ENCODE data around the gene SNX8. TPM values are rescaled to one million over a fixed set of nuclear protein-coding genes. Genes with fewer than 3 reads are reported as not detected.

Gene SNX8
- total and polyA plus RNA-seq, 2 of the 13 experiments (the other 11 are each of a cell fraction or from before 2014, with no cell fraction given) = 20.6 to 45.2 TPM

GRCh38 chr7:2231992-2232765 lies 82.1 kb downstream of the SNX8 start (continued):
- TF ChIP-seq ZNF501 (CRISPR knock-in tag; IDR thresholded peaks at IDR 0.05) = peak; percentile 8
- TF ChIP-seq ETV6 (CRISPR knock-in tag; conservative IDR thresholded peaks at IDR 0.05) = no peak
- TF ChIP-seq, protein P1, sequence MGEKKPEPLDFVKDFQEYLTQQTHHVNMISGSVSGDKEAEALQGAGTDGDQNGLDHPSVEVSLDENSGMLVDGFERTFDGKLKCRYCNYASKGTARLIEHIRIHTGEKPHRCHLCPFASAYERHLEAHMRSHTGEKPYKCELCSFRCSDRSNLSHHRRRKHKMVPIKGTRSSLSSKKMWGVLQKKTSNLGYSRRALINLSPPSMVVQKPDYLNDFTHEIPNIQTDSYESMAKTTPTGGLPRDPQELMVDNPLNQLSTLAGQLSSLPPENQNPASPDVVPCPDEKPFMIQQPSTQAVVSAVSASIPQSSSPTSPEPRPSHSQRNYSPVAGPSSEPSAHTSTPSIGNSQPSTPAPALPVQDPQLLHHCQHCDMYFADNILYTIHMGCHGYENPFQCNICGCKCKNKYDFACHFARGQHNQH (CRISPR knock-in tag; IDR thresholded peaks at IDR 0.05) = no peak
- no peak for TF ChIP-seq ZNF34 (CRISPR knock-in tag; IDR thresholded peaks at IDR 0.05; ENCODE audit: borderline replicate concordance)
- TF ChIP-seq DMAP1 (CRISPR knock-in tag; IDR thresholded peaks at IDR 0.05) = 0 out of 2 replicates have a peak, but pooled peaks have one; percentile 9
- 0 out of 2 replicates have a peak, but pooled peaks have one; percentile 13 for TF ChIP-seq HDAC2 (CRISPR knock-in tag; IDR thresholded peaks at IDR 0.05)
- TF ChIP-seq ZNF33B (CRISPR knock-in tag; IDR thresholded peaks at IDR 0.05) = peak; percentile 60; the same call in 1 of the 2 replicates
- no peak for TF ChIP-seq PHB2 (IDR thresholded peaks at IDR 0.05; ENCODE audit: partially characterized antibody)
- TF ChIP-seq ZNF543 (CRISPR knock-in tag; IDR thresholded peaks at IDR 0.05) = 0 out of 2 replicates have a peak, but pooled peaks have one; percentile 20
- no peak for TF ChIP-seq GTF3A (CRISPR knock-in tag; conservative IDR thresholded peaks at IDR 0.05)
- TF ChIP-seq, protein P2, sequence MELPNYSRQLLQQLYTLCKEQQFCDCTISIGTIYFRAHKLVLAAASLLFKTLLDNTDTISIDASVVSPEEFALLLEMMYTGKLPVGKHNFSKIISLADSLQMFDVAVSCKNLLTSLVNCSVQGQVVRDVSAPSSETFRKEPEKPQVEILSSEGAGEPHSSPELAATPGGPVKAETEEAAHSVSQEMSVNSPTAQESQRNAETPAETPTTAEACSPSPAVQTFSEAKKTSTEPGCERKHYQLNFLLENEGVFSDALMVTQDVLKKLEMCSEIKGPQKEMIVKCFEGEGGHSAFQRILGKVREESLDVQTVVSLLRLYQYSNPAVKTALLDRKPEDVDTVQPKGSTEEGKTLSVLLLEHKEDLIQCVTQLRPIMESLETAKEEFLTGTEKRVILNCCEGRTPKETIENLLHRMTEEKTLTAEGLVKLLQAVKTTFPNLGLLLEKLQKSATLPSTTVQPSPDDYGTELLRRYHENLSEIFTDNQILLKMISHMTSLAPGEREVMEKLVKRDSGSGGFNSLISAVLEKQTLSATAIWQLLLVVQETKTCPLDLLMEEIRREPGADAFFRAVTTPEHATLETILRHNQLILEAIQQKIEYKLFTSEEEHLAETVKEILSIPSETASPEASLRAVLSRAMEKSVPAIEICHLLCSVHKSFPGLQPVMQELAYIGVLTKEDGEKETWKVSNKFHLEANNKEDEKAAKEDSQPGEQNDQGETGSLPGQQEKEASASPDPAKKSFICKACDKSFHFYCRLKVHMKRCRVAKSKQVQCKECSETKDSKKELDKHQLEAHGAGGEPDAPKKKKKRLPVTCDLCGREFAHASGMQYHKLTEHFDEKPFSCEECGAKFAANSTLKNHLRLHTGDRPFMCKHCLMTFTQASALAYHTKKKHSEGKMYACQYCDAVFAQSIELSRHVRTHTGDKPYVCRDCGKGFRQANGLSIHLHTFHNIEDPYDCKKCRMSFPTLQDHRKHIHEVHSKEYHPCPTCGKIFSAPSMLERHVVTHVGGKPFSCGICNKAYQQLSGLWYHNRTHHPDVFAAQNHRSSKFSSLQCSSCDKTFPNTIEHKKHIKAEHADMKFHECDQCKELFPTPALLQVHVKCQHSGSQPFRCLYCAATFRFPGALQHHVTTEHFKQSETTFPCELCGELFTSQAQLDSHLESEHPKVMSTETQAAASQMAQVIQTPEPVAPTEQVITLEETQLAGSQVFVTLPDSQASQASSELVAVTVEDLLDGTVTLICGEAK (IDR thresholded peaks at IDR 0.05) = no peak
- TF ChIP-seq, protein P2 (CRISPR knock-in tag; IDR thresholded peaks at IDR 0.05) = no peak; the same call in 1 of the 2 replicates
- TF ChIP-seq NBN (conservative IDR thresholded peaks at IDR 0.05) = no peak
- no peak for TF ChIP-seq IRF2 (CRISPR knock-in tag; IDR thresholded peaks at IDR 0.05)
- no peak for TF ChIP-seq ZSCAN29 (CRISPR knock-in tag; conservative IDR thresholded peaks at IDR 0.05)
- TF ChIP-seq ZSCAN25 (CRISPR knock-in tag; IDR thresholded peaks at IDR 0.05) = peak; percentile 52; the same call in 1 of the 2 replicates
- TF ChIP-seq, protein P3, sequence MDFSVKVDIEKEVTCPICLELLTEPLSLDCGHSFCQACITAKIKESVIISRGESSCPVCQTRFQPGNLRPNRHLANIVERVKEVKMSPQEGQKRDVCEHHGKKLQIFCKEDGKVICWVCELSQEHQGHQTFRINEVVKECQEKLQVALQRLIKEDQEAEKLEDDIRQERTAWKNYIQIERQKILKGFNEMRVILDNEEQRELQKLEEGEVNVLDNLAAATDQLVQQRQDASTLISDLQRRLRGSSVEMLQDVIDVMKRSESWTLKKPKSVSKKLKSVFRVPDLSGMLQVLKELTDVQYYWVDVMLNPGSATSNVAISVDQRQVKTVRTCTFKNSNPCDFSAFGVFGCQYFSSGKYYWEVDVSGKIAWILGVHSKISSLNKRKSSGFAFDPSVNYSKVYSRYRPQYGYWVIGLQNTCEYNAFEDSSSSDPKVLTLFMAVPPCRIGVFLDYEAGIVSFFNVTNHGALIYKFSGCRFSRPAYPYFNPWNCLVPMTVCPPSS (IDR thresholded peaks at IDR 0.05) = no peak
- no peak for TF ChIP-seq AKAP8 (CRISPR knock-in tag; IDR thresholded peaks at IDR 0.05)
- no peak for TF ChIP-seq ZNF180 (CRISPR knock-in tag; IDR thresholded peaks at IDR 0.05; ENCODE audit: borderline replicate concordance, low read depth)
- no peak for TF ChIP-seq SMAD3 (CRISPR knock-in tag; IDR thresholded peaks at IDR 0.05)
- no peak for TF ChIP-seq DNMT1 (CRISPR knock-in tag; IDR thresholded peaks at IDR 0.05)

Data from HepG2 (cell line).